HepG2 (cell line): Measurements from ENCODE around the gene S100Z. TPM values are rescaled to one million over a fixed set of nuclear protein-coding genes. Genes with fewer than 3 reads are reported as not detected.

Source experiments
- ATAC-seq: fragments of 200-7000 bp; cut with Tn5 transposase; 3 replicates; pipeline ENCODE4 v1.9.1; 2020; ENCODE audit warnings: mild to moderate bottlenecking, moderate library complexity
- BruUV-seq: library from RNA; stranded (reverse); fragments of 400-500 nt; replicated peaks from 2 replicates; lab custom pipeline; 2021; lab: Mats Ljungman, UMichigan
- CTCF ChIA-PET: fragments of 300-600 bp; formaldehyde crosslinking; extraction: SDS; loops from one replicate; lab custom pipeline; 2021; ENCODE audit warnings: low total read pairs, inconsistent platforms, low intra/inter-chr PET ratio; lab: Yijun Ruan, JAX
- POLR2A ChIA-PET: fragments of 350-600 bp; sonication (Branson Sonifier 250); formaldehyde crosslinking; loops from one replicate; lab custom pipeline; 2020; ENCODE audit warnings: antibody characterized with exemption, inconsistent platforms; lab: Yijun Ruan, JAX
- DNase-seq: peaks from one replicate; pipeline ENCODE4 v3.0.0-alpha.2; 2015; ENCODE audit warnings: low spot score
- FAIRE-seq: peaks from 3 replicates; lab custom pipeline; 2011; peaks lifted over from hg19 to GRCh38; lab: Jason Lieb, UNC
- H2AFZ ChIP-seq: one replicate; pipeline ENCODE4 v1.6.1; 2011; ENCODE audit warnings: low read length, inconsistent platforms
- H3K27ac ChIP-seq: fragments of 300-600 bp; 3 replicates; pipeline ENCODE4 v1.8.0; 2011; ENCODE audit warnings: mixed run types, mild to moderate bottlenecking, mixed read lengths, low read length, inconsistent platforms; ENCODE audit not compliant: insufficient read depth; ENCODE audit errors: extremely low read length
- H3K27me3 ChIP-seq, 2 experiments: fragments of 200-600 bp in 1 of 2; 2 replicates in 1 of 2; 3 replicates in 1 of 2; pipeline versions ENCODE4 v1.6.0 to v1.8.0; 2011; ENCODE audit warnings: low read length in 2 of 2, mild to moderate bottlenecking in 2 of 2, moderate library complexity in 2 of 2, inconsistent platforms in 1 of 2; ENCODE audit not compliant: insufficient read depth in 2 of 2, control insufficient read depth in 1 of 2
- H3K36me3 ChIP-seq, 2 experiments: fragments of 200-600 bp in 1 of 2; replicated peaks in 1 of 2; 2 replicates in 1 of 2; 3 replicates in 1 of 2; pipeline versions ENCODE4 v1.5.1 to v1.8.0; 2011; ENCODE audit warnings: low read length in 2 of 2, inconsistent platforms in 1 of 2; ENCODE audit not compliant: insufficient read depth in 2 of 2, control insufficient read depth in 1 of 2
- H3K4me1 ChIP-seq: 2 replicates; pipeline ENCODE4 v1.5.1; 2012; ENCODE audit warnings: low read length, inconsistent platforms; ENCODE audit not compliant: insufficient read depth
- H3K4me2 ChIP-seq: 2 replicates; pipeline ENCODE4 v1.6.0; 2011; ENCODE audit warnings: low read depth, low read length, inconsistent platforms
- H3K4me3 ChIP-seq, 3 experiments: fragments of 200-600 bp in 1 of 3; sonication (generic), shearing (Covaris generic) in 1 of 3; replicated peaks in 1 of 3; 2 replicates each; pipeline ENCODE4 v1.5.1; 2011 to 2016; ENCODE audit warnings: low read length in 3 of 3, inconsistent platforms in 2 of 3, low read depth in 2 of 3, mild to moderate bottlenecking in 2 of 3, control low read depth in 1 of 3, mixed read lengths in 1 of 3; ENCODE audit not compliant: insufficient read depth in 1 of 3
- H3K79me2 ChIP-seq: one replicate; pipeline ENCODE4 v1.6.1; 2011; ENCODE audit warnings: low read length, inconsistent platforms; ENCODE audit not compliant: insufficient read depth
- H3K9ac ChIP-seq: 2 replicates; pipeline ENCODE4 v1.6.0; 2011; ENCODE audit warnings: mild to moderate bottlenecking, low read depth, low read length, inconsistent platforms; ENCODE audit not compliant: insufficient read depth
- H3K9me3 ChIP-seq: 2 replicates; pipeline ENCODE4 v1.5.1; 2012; ENCODE audit warnings: mild to moderate bottlenecking, low read length
- H4K20me1 ChIP-seq: 2 replicates; pipeline ENCODE4 v1.6.0; 2011; ENCODE audit warnings: inconsistent platforms, mild to moderate bottlenecking, low read length, moderate library complexity; ENCODE audit not compliant: insufficient read depth
- BRD4 ChIP-seq: sonication (generic); formaldehyde crosslinking; IDR thresholded peaks from 2 replicates; pipeline ENCODE4 v1.4.0; 2020; ENCODE audit warnings: missing genetic modification reagents
- EP300 ChIP-seq, 3 experiments: sonication (generic) in 1 of 3; formaldehyde crosslinking in 1 of 3; IDR thresholded peaks; 2 replicates each; pipeline versions ENCODE4 v1.5.1 to v1.6.1; 2011 to 2020; ENCODE audit warnings: low read depth in 2 of 3, low read length in 2 of 3, borderline replicate concordance in 1 of 3, improper control_type of control experiment in 1 of 3, mild to moderate bottlenecking in 1 of 3, missing genetic modification reagents in 1 of 3, moderate library complexity in 1 of 3
- ETV6 ChIP-seq: sonication (generic); formaldehyde crosslinking; conservative IDR thresholded peaks from 2 replicates; pipeline ENCODE4 v1.4.0; 2020; ENCODE audit warnings: missing genetic modification reagents
- FOXA1 ChIP-seq, 2 experiments: fragments of 450-650 bp in 1 of 2; sonication (generic) in 1 of 2; formaldehyde crosslinking in 1 of 2; IDR thresholded peaks; 2 replicates each; pipeline versions ENCODE4 v1.4.0 to v1.6.1; 2016 to 2020; ENCODE audit warnings: missing genetic modification reagents in 1 of 2
- HNF4A ChIP-seq: sonication (generic); formaldehyde crosslinking; IDR thresholded peaks from 2 replicates; pipeline ENCODE4 v1.4.0; 2020; ENCODE audit warnings: missing genetic modification reagents
- HOXA3 ChIP-seq: sonication (generic); formaldehyde crosslinking; IDR thresholded peaks from 2 replicates; pipeline ENCODE4 v1.5.0; 2020; ENCODE audit warnings: missing genetic modification reagents
- PHF8 ChIP-seq: sonication (generic); formaldehyde crosslinking; IDR thresholded peaks from 2 replicates; pipeline ENCODE4 v1.5.0; 2020; ENCODE audit warnings: missing genetic modification reagents
- PRPF4 ChIP-seq: fragments of 200-400 bp; formaldehyde crosslinking; IDR thresholded peaks from 2 replicates; pipeline ENCODE4 v1.6.1; 2016; ENCODE audit warnings: low read length, low read depth; ENCODE audit not compliant: poor library complexity, severe bottlenecking
- SRSF4 ChIP-seq: fragments of 200-400 bp; formaldehyde crosslinking; IDR thresholded peaks from one replicate; pipeline ENCODE4 v1.6.1; 2018; ENCODE audit warnings: mild to moderate bottlenecking, low read depth, low read length, moderate library complexity; ENCODE audit not compliant: poor library complexity, severe bottlenecking
- WIZ ChIP-seq: sonication (generic); formaldehyde crosslinking; IDR thresholded peaks from 2 replicates; pipeline ENCODE4 v1.5.1; 2020; ENCODE audit warnings: mild to moderate bottlenecking, missing genetic modification reagents
- ZNF33A ChIP-seq: sonication (generic); formaldehyde crosslinking; IDR thresholded peaks from 2 replicates; pipeline ENCODE4 v1.5.1; 2020; ENCODE audit warnings: missing genetic modification reagents, mild to moderate bottlenecking, moderate library complexity, borderline replicate concordance
- ZNF749 ChIP-seq: sonication (generic); formaldehyde crosslinking; IDR thresholded peaks from 2 replicates; pipeline ENCODE4 v1.8.0; 2022; ENCODE audit warnings: mild to moderate bottlenecking, missing genetic modification reagents, moderate library complexity, borderline replicate concordance
- WGBS: methylation state at CpG from one replicate; pipeline ENCODE4 v1.1.6; 2017; ENCODE audit warnings: low lambda C conversion rate; 5-methylcytosine and 5-hydroxymethylcytosine counted together
- in situ Hi-C: cut with HindIII; loops from 2 replicates; pipeline ENCODE4 v1.10.0; 2017; ENCODE audit warnings: low pct_unique_long_range_greater_than_20kb; ENCODE audit not compliant: extremely low pct_ligation_motif_present
- intact Hi-C: fragments of 100-400 bp; cut with micrococcal nuclease; formaldehyde crosslinking; loops from one replicate; pipeline ENCODE4 v1.10.0; 2022; ENCODE audit not compliant: unreplicated experiment
- polyA plus RNA-seq, 8 experiments: library from polyadenylated mRNA; depleted of rRNA in 3 of 8; stranded (reverse) in 7 of 8; unstranded in 1 of 8; fragments of >200 nt; fragmentation: Illumina TruSeq in 4 of 8; extraction: Trizol in 4 of 8; gene quantifications; 2 replicates each; pipeline versions ENCODE4 v1.2.1 to v1.2.3, GENCODE V29; 2011 to 2016; ENCODE audit warnings: low read depth in 4 of 8, missing spikeins in 1 of 8, mixed read lengths in 1 of 8; ENCODE audit not compliant: insufficient read depth in 1 of 8
- total RNA-seq, 5 experiments: library from RNA; depleted of rRNA; stranded (reverse); fragments of >200 nt; fragmentation: Illumina TruSeq; extraction: Trizol; gene quantifications; 2 replicates each; pipeline ENCODE4 v1.2.3, GENCODE V29; 2016; ENCODE audit warnings: low read depth in 1 of 5

The S100Z gene
- total and polyA plus RNA-seq, 2 of the 13 experiments (the other 11 are each of a cell fraction or from before 2014, with no cell fraction given), result 0.22 TPM; not detected in 1

GRCh38 chr5:76956033-76956432, 106.2 kb downstream of the S100Z start:
- H3K79me2 ChIP-seq, result no peaks in the 10 kb centered on the region
- BruUV-seq, result no TSS peak
- no peak overlapping the region for H3K4me2 ChIP-seq
- H3K9me3 ChIP-seq, result no peaks in the 10 kb centered on the region
- ChIA-PET CTCF (no interaction called here), POLR2A (no interaction called here)
- H3K27me3 ChIP-seq, result peaks cover 6 to 51% of the 10 kb centered on the region in 2 experiments
- in situ Hi-C loops (no loop called here), intact Hi-C loops (no loop called here)
- DNase-seq (no peak), FAIRE-seq (no peak), ATAC-seq (no peak)
- H3K4me3 ChIP-seq, result no peak overlapping the region
- WGBS, result 50% methylated on average over 2 of the region's 2 CpGs
- TF ChIP-seq HOXA3 (CRISPR knock-in tag) (no peak), ZNF33A (no peak), PRPF4 (no peak), SRSF4 (no peak), ZNF749 (no peak), BRD4 (no peak), HNF4A (CRISPR knock-in tag) (no peak), PHF8 (CRISPR knock-in tag) (no peak), WIZ (CRISPR knock-in tag) (no peak), FOXA1 (IDR thresholded peaks at IDR 0.05) (no peak), FOXA1 (CRISPR knock-in tag; IDR thresholded peaks at IDR 0.05) (no peak), ETV6 (CRISPR knock-in tag) (no peak), EP300 (IDR thresholded peaks at IDR 0.05; ENCODE audit: low read depth in 2 of 2, low read length in 2 of 2) (no peak), EP300 (CRISPR knock-in tag; IDR thresholded peaks at IDR 0.05; ENCODE audit: borderline replicate concordance) (no peak)
- no peak overlapping the region for H3K9ac ChIP-seq
- no peak overlapping the region for H2AFZ ChIP-seq
- H3K4me1 ChIP-seq, result no peaks in the 10 kb centered on the region
- no peaks in the 10 kb centered on the region for H4K20me1 ChIP-seq
- no peak overlapping the region for H3K27ac ChIP-seq
- no peaks in the 10 kb centered on the region for H3K36me3 ChIP-seq
